AG10803 (cell line): ENCODE measurements around the gene AMOT.

Source experiments
- DNase-seq: peaks from one replicate; pipeline ENCODE4 v3.0.0; 2010; ENCODE audit warnings: low read depth
- H3K4me3 ChIP-seq: 2 replicates; pipeline ENCODE4 v1.5.1; 2011; ENCODE audit warnings: mild to moderate bottlenecking, low read length, control low read depth
- CTCF ChIP-seq: conservative IDR thresholded peaks from 2 replicates; pipeline ENCODE4 v1.5.1; 2011; ENCODE audit warnings: mild to moderate bottlenecking, low read length, control low read depth, inconsistent platforms

Gene AMOT

GRCh38 chrX:112840382-112841113 is at the start of gene AMOT:
Gene AMOT (minus strand): TSS chrX:112840831. CDS start chrX:112823126, 17,705 bp downstream.
- no peak for TF ChIP-seq CTCF
- peak; percentile 50 for DNase-seq
- peak within 1 kb of the TSS; percentile 79 for H3K4me3 ChIP-seq

GRCh38 chrX:112889400-112889799 is 48.8 kb upstream of the AMOT start:
- no peak for TF ChIP-seq CTCF
- no peak for DNase-seq
- no peak overlapping the region for H3K4me3 ChIP-seq

- no peak for DNase-seq
- H3K4me3 ChIP-seq = no peak overlapping the region
- no peak for TF ChIP-seq CTCF
These were observed 48.3 kb upstream of the AMOT start for GRCh38 chrX:112888916-112889315.

GRCh38 chrX:112877771-112878173 is 37.1 kb upstream of the AMOT start:
- no peak for DNase-seq
- TF ChIP-seq CTCF = no peak
- no peak overlapping the region for H3K4me3 ChIP-seq

- DNase-seq = no peak
- TF ChIP-seq CTCF = no peak
- no peak overlapping the region for H3K4me3 ChIP-seq
These were observed 34.0 kb upstream of the AMOT start for GRCh38 chrX:112874614-112875013.

GRCh38 chrX:112874175-112874574 is 33.5 kb upstream of the AMOT start:
- no peak overlapping the region for H3K4me3 ChIP-seq
- peak; percentile 27; the same call in 1 of the 2 replicates for TF ChIP-seq CTCF
- peak; percentile 43 for DNase-seq

GRCh38 chrX:112868586-112868985 is 28.0 kb upstream of the AMOT start:
- TF ChIP-seq CTCF = no peak
- no peak for DNase-seq
- H3K4me3 ChIP-seq = no peak overlapping the region
